H1 (cell line): Measurements from ENCODE around the gene XPO1. TPM values are rescaled to one million over a fixed set of nuclear protein-coding genes. Genes with fewer than 3 reads are reported as not detected.

Source experiments
- CTCF ChIA-PET: fragments of 300-600 bp; sonication (Branson Sonifier 250); formaldehyde crosslinking; loops from one replicate; lab custom pipeline; 2021; ENCODE audit not compliant: partially characterized antibody; lab: Charles Lee
- POLR2A ChIA-PET: fragments of 300-600 bp; sonication (Branson Sonifier 250); formaldehyde crosslinking; loops from one replicate; lab custom pipeline; 2021; ENCODE audit warnings: inconsistent platforms; ENCODE audit not compliant: partially characterized antibody; lab: Charles Lee
- DNase-seq, 2 experiments: peaks; one replicate each; pipeline versions ENCODE4 v3.0.0 to v3.0.0-alpha.2; 2010 to 2022; ENCODE audit warnings: low spot score in 2 of 2, low read depth in 1 of 2, mixed read lengths in 1 of 2
- FAIRE-seq: peaks from 2 replicates; lab custom pipeline; 2011; peaks lifted over from hg19 to GRCh38; lab: Jason Lieb, UNC
- H2AFZ ChIP-seq: 2 replicates; pipeline ENCODE4 v1.8.1; 2012; ENCODE audit warnings: low read length, inconsistent platforms
- H2AK5ac ChIP-seq: 2 replicates; pipeline ENCODE4 v1.6.1; 2013; ENCODE audit warnings: low read depth, low read length
- H2BK120ac ChIP-seq: replicated peaks from 2 replicates; pipeline ENCODE3; 2013; ENCODE audit warnings: low read depth, low read length, inconsistent platforms
- H2BK12ac ChIP-seq: 2 replicates; pipeline ENCODE4 v1.6.1; 2013; ENCODE audit warnings: low read depth, low read length
- H2BK15ac ChIP-seq: 2 replicates; pipeline ENCODE4 v1.6.1; 2013; ENCODE audit warnings: low read length
- H2BK20ac ChIP-seq: 2 replicates; pipeline ENCODE4 v1.6.1; 2013; ENCODE audit warnings: low read length
- H2BK5ac ChIP-seq: 2 replicates; pipeline ENCODE4 v1.6.1; 2013; ENCODE audit warnings: low read depth, low read length
- H3K14ac ChIP-seq: 2 replicates; pipeline ENCODE4 v1.6.1; 2013; ENCODE audit warnings: inconsistent platforms; ENCODE audit not compliant: insufficient read length
- H3K18ac ChIP-seq: 2 replicates; pipeline ENCODE4 v1.6.1; 2013; ENCODE audit warnings: low read length; ENCODE audit errors: extremely low read depth
- H3K23ac ChIP-seq: 2 replicates; pipeline ENCODE4 v1.6.1; 2013; ENCODE audit warnings: inconsistent platforms; ENCODE audit not compliant: insufficient read length
- H3K23me2 ChIP-seq: 2 replicates; pipeline ENCODE4 v1.6.1; 2013; ENCODE audit warnings: low read depth, low read length
- H3K27ac ChIP-seq: 2 replicates; pipeline ENCODE4 v1.6.1; 2011; ENCODE audit warnings: low read depth, low read length, inconsistent platforms
- H3K27me3 ChIP-seq, 4 experiments: replicated peaks in 1 of 4; 1 replicate in 1 of 4; 2 replicates in 3 of 4; pipeline versions ENCODE4 v1.6.1 to v1.8.1; 2011 to 2013; ENCODE audit warnings: low read length in 3 of 4, mild to moderate bottlenecking in 3 of 4, inconsistent platforms in 2 of 4, mixed read lengths in 2 of 4, moderate library complexity in 1 of 4; ENCODE audit not compliant: control insufficient read depth in 3 of 4, insufficient read depth in 3 of 4; ENCODE audit errors: extremely low read depth in 1 of 4
- H3K36me3 ChIP-seq, 4 experiments: 2 replicates each; pipeline versions ENCODE4 v1.6.1 to v1.8.1; 2011 to 2013; ENCODE audit warnings: mild to moderate bottlenecking in 4 of 4, low read length in 3 of 4, moderate library complexity in 2 of 4, control low read depth in 1 of 4, inconsistent platforms in 1 of 4; ENCODE audit not compliant: insufficient read depth in 4 of 4, control insufficient read depth in 2 of 4
- H3K4ac ChIP-seq: replicated peaks from 2 replicates; pipeline ENCODE3; 2013; ENCODE audit warnings: low read length, low read depth, mixed read lengths, inconsistent platforms; ENCODE audit not compliant: insufficient read length
- H3K4me1 ChIP-seq, 4 experiments: replicated peaks in 1 of 4; 1 replicate in 1 of 4; 2 replicates in 3 of 4; pipeline versions ENCODE4 v1.6.1 to v1.8.1; 2011 to 2013; ENCODE audit warnings: low read length in 3 of 4, inconsistent platforms in 2 of 4, mixed read lengths in 1 of 4; ENCODE audit not compliant: insufficient read depth in 4 of 4, control insufficient read depth in 3 of 4
- H3K4me2 ChIP-seq, 2 experiments: 2 replicates each; pipeline versions ENCODE4 v1.6.1 to v1.8.1; 2011 to 2013; ENCODE audit warnings: low read depth in 2 of 2, low read length in 2 of 2, control low read depth in 1 of 2, inconsistent platforms in 1 of 2, mild to moderate bottlenecking in 1 of 2; ENCODE audit not compliant: insufficient read depth in 1 of 2
- H3K4me3 ChIP-seq, 4 experiments: fragments of 200-600, 300-600 bp in 1 of 4; sonication (generic), shearing (Covaris generic), sonication (Bioruptor Twin) in 1 of 4; 2 replicates each; pipeline versions ENCODE4 v1.5.1 to v1.8.1; 2011 to 2016; ENCODE audit warnings: low read length in 4 of 4, low read depth in 3 of 4, control low read depth in 2 of 4, inconsistent platforms in 2 of 4, mild to moderate bottlenecking in 2 of 4, mixed read lengths in 1 of 4, moderate library complexity in 1 of 4; ENCODE audit not compliant: insufficient read depth in 2 of 4; ENCODE audit errors: extremely low read depth in 1 of 4
- H3K56ac ChIP-seq: replicated peaks from 2 replicates; pipeline ENCODE3; 2013; ENCODE audit warnings: low read depth, mild to moderate bottlenecking, mixed read lengths, low read length, inconsistent platforms; ENCODE audit not compliant: insufficient read length
- H3K79me1 ChIP-seq: 2 replicates; pipeline ENCODE4 v1.6.1; 2013; ENCODE audit warnings: low read depth, low read length, control low read depth
- H3K79me2 ChIP-seq, 2 experiments: 2 replicates each; pipeline versions ENCODE4 v1.6.1 to v1.8.1; 2012 to 2013; ENCODE audit warnings: low read length in 2 of 2, mild to moderate bottlenecking in 2 of 2, inconsistent platforms in 1 of 2; ENCODE audit not compliant: insufficient read depth in 2 of 2, control insufficient read depth in 1 of 2
- H3K9ac ChIP-seq, 4 experiments: replicated peaks in 1 of 4; 1 replicate in 1 of 4; 2 replicates in 3 of 4; pipeline versions ENCODE4 v1.6.1 to v1.8.1; 2011 to 2013; ENCODE audit warnings: low read depth in 3 of 4, low read length in 3 of 4, control low read depth in 2 of 4, mild to moderate bottlenecking in 2 of 4, moderate library complexity in 2 of 4, inconsistent platforms in 1 of 4; ENCODE audit errors: extremely low read depth in 1 of 4
- H3K9me3 ChIP-seq, 2 experiments: 2 replicates each; pipeline versions ENCODE4 v1.6.1 to v1.8.1; 2012 to 2013; ENCODE audit warnings: mild to moderate bottlenecking in 2 of 2, moderate library complexity in 2 of 2, control low read depth in 1 of 2, inconsistent platforms in 1 of 2, low read depth in 1 of 2, low read length in 1 of 2, mixed read lengths in 1 of 2; ENCODE audit not compliant: insufficient read depth in 2 of 2
- H4K20me1 ChIP-seq, 2 experiments: replicated peaks in 1 of 2; 2 replicates each; pipeline versions ENCODE3 to v1.8.1; 2011 to 2013; ENCODE audit warnings: inconsistent platforms in 2 of 2, low read length in 2 of 2, mild to moderate bottlenecking in 1 of 2; ENCODE audit not compliant: insufficient read depth in 2 of 2, control insufficient read depth in 1 of 2
- H4K5ac ChIP-seq: 2 replicates; pipeline ENCODE4 v1.6.1; 2013; ENCODE audit warnings: low read length, low read depth, mixed read lengths, inconsistent platforms; ENCODE audit not compliant: insufficient read length
- H4K8ac ChIP-seq: 2 replicates; pipeline ENCODE4 v1.8.0; 2013; ENCODE audit warnings: mild to moderate bottlenecking, moderate library complexity, low read length, inconsistent platforms; ENCODE audit not compliant: insufficient read depth; ENCODE audit errors: extremely low read depth
- H4K91ac ChIP-seq: replicated peaks from 2 replicates; pipeline ENCODE3; 2013; ENCODE audit warnings: low read length, mixed read lengths, inconsistent platforms; ENCODE audit not compliant: insufficient read length
- POLR2A ChIP-seq, 2 experiments: IDR thresholded peaks; 1 replicate in 1 of 2; 2 replicates in 1 of 2; pipeline ENCODE4 v1.6.1; 2011; ENCODE audit warnings: low read depth in 2 of 2, low read length in 2 of 2, mild to moderate bottlenecking in 2 of 2; ENCODE audit errors: control extremely low read depth in 1 of 2
- WGBS, 2 experiments: shearing (Covaris generic) in 1 of 2; methylation state at CpG; one replicate each; pipeline versions ENCODE4 v1.1.6 to v1.1.7; 2013 to 2015; ENCODE audit warnings: low lambda C conversion rate in 2 of 2, mixed read lengths in 2 of 2, inconsistent platforms in 1 of 2, low coverage in 1 of 2, missing lambda C conversion rate in 1 of 2; ENCODE audit not compliant: insufficient replicate concordance in 2 of 2, insufficient coverage in 1 of 2, insufficient read length in 1 of 2; ENCODE audit errors: extremely low coverage in 1 of 2, missing lambda C conversion rate in 1 of 2; 5-methylcytosine and 5-hydroxymethylcytosine counted together
- polyA plus RNA-seq, 7 experiments: library from polyadenylated mRNA; depleted of rRNA in 3 of 7; stranded (reverse) in 5 of 7; unstranded in 2 of 7; fragments of >200 nt in 5 of 7; fragments of 200-250 nt in 2 of 7; gene quantifications; 1 replicate in 5 of 7; 2 replicates in 1 of 7; 4 replicates in 1 of 7; pipeline versions ENCODE4 v1.2.1 to v1.2.3, GENCODE V29; 2011 to 2013; ENCODE audit warnings: missing spikeins in 2 of 7, mixed read lengths in 2 of 7
- total RNA-seq: library from RNA; stranded (reverse); fragmentation: NEBNext Ultra II Directional; extraction: Animal tissue kit (Norgen Biotek cat#: 25700); gene quantifications from 2 replicates; pipeline ENCODE4 v1.2.1, GENCODE V29; 2021
- TF ChIP-seq, protein P1 (sequence below): IDR thresholded peaks from 2 replicates; pipeline ENCODE4 v1.6.1; 2012; ENCODE audit warnings: inconsistent platforms
- TF ChIP-seq, protein P2 (sequence below), 3 experiments: IDR thresholded peaks; 1 replicate in 2 of 3; 2 replicates in 1 of 3; pipeline versions ENCODE4 v1.5.1 to v1.6.1; 2011; ENCODE audit warnings: low read length in 3 of 3, mild to moderate bottlenecking in 3 of 3, inconsistent platforms in 2 of 3, low read depth in 1 of 3, moderate library complexity in 1 of 3; ENCODE audit not compliant: insufficient read depth in 1 of 3; ENCODE audit errors: control extremely low read depth in 1 of 3
- TF ChIP-seq, protein P3 (sequence below): IDR thresholded peaks from 2 replicates; pipeline ENCODE4 v1.6.1; 2011; ENCODE audit warnings: low read depth, mild to moderate bottlenecking, low read length; ENCODE audit not compliant: insufficient read depth

Gene XPO1
- total and polyA plus RNA-seq, 2 of the 8 experiments (the other 6 are each of a cell fraction or from before 2014, with no cell fraction given) = 110 to 296 TPM

DNA sequence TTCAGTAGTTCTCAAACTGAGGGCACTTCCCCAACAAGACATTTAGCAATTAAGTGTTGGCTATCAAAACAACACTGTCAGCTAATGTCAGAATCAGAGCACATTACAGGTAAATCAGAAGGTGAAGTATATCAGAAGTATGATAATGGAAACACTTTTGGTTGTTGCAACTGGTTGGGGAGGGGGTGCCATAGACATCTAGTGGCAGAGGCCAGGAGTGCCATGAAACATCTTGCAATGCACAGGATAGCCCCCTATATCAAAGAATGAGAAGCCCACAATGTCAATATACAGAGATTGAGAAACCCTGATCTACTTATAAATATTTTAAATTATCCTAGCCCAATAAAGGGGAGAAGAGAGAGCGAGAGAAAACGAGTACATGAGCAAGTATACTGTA is 4.9 kb upstream of the XPO1 start:
- no peak overlapping the region for H4K5ac ChIP-seq
- TF ChIP-seq POLR2A (IDR thresholded peaks at IDR 0.05; ENCODE audit: control extremely low read depth in 1 of 2, low read depth in 2 of 2, low read length in 2 of 2) = no peak
- TF ChIP-seq, protein P1, sequence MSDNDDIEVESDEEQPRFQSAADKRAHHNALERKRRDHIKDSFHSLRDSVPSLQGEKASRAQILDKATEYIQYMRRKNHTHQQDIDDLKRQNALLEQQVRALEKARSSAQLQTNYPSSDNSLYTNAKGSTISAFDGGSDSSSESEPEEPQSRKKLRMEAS = no peak
- TF ChIP-seq, protein P2, sequence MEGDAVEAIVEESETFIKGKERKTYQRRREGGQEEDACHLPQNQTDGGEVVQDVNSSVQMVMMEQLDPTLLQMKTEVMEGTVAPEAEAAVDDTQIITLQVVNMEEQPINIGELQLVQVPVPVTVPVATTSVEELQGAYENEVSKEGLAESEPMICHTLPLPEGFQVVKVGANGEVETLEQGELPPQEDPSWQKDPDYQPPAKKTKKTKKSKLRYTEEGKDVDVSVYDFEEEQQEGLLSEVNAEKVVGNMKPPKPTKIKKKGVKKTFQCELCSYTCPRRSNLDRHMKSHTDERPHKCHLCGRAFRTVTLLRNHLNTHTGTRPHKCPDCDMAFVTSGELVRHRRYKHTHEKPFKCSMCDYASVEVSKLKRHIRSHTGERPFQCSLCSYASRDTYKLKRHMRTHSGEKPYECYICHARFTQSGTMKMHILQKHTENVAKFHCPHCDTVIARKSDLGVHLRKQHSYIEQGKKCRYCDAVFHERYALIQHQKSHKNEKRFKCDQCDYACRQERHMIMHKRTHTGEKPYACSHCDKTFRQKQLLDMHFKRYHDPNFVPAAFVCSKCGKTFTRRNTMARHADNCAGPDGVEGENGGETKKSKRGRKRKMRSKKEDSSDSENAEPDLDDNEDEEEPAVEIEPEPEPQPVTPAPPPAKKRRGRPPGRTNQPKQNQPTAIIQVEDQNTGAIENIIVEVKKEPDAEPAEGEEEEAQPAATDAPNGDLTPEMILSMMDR (IDR thresholded peaks at IDR 0.05; ENCODE audit: control extremely low read depth in 1 of 3, insufficient read depth in 1 of 3, low read depth in 1 of 3, low read length in 3 of 3) = peak; percentile 4 to 36 (median 26); a peak in 2 of 4 replicates
- TF ChIP-seq, protein P3, sequence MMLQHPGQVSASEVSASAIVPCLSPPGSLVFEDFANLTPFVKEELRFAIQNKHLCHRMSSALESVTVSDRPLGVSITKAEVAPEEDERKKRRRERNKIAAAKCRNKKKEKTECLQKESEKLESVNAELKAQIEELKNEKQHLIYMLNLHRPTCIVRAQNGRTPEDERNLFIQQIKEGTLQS = no peak
- no peak overlapping the region for H2BK120ac ChIP-seq
- H3K23me2 ChIP-seq = peaks cover 4% of the 10 kb centered on the region
- no peak overlapping the region for H3K4me3 ChIP-seq
- no peak overlapping the region for H2BK12ac ChIP-seq
- DNase-seq (no peak), FAIRE-seq (no peak)
- H4K8ac ChIP-seq = no peak overlapping the region
- H3K9ac ChIP-seq = no peak overlapping the region
- H2BK15ac ChIP-seq = 0 out of 2 replicates have a peak overlapping the region, but pooled peaks have one; percentile 61
- no peaks in the 10 kb centered on the region for H4K20me1 ChIP-seq
- H2AK5ac ChIP-seq = no peak overlapping the region
- H3K27ac ChIP-seq = no peak overlapping the region
- H3K4me1 ChIP-seq = peaks cover 2 to 5% (median 3%) of the 10 kb centered on the region in 4 experiments; a peak in 4 of 7 replicates
- POLR2A ChIA-PET = interaction anchor here (1.3 to 1.5 kb wide), 2 partner anchors 8 to 18 kb away, joined by 3 to 5 read pairs; no protein-coding TSS in a partner anchor
- H3K79me2 ChIP-seq = no peaks in the 10 kb centered on the region
- 0 out of 2 replicates have a peak overlapping the region, but pooled peaks have one; percentile 72 for H2BK20ac ChIP-seq
- H3K27me3 ChIP-seq = no peaks in the 10 kb centered on the region
- CTCF ChIA-PET = interaction anchor here (1.2 to 2.5 kb wide), 4 partner anchors 8 to 115 kb away, joined by 3 to 9 read pairs (median 5); no protein-coding TSS in a partner anchor
- H3K18ac ChIP-seq = no peak overlapping the region
- H3K79me1 ChIP-seq = no peaks in the 10 kb centered on the region
- no peak overlapping the region for H3K14ac ChIP-seq
- H3K4ac ChIP-seq = no peak overlapping the region
- H2AFZ ChIP-seq = peak overlapping the region; percentile 94; the same call in 1 of the 2 replicates
- no peak overlapping the region for H4K91ac ChIP-seq
- H3K23ac ChIP-seq = no peak overlapping the region
- H3K4me2 ChIP-seq = no peak overlapping the region
- no peak overlapping the region for H3K56ac ChIP-seq
- H3K36me3 ChIP-seq = no peaks in the 10 kb centered on the region
- no peaks in the 10 kb centered on the region for H3K9me3 ChIP-seq
- 81% methylated on average over 2 of the region's 2 CpGs; no CpG with 5 or more reads in 1 of the 2 experiments for WGBS, 2 experiments
- no peak overlapping the region; the same call in 1 of the 2 replicates for H2BK5ac ChIP-seq
